ENCODE data around the gene PPP1R1B.

The PPP1R1B gene

GRCh38 chr17:39602533-39603303 is 24.0 kb upstream of the PPP1R1B start:
- ChIA-PET POLR2A (no interaction called here), CTCF (interaction anchor here (6.4 kb wide), 1 partner anchor 18 kb away, joined by 71 read pairs; no protein-coding TSS in a partner anchor)
- no peak for DNase-seq (ENCODE audit: low read depth, low spot score)
- no peak overlapping the region for H3K4me3 ChIP-seq (ENCODE audit: low read depth, low read length)
- TF ChIP-seq CTCF (IDR thresholded peaks at IDR 0.05; ENCODE audit: insufficient read depth, low read length, missing control alignments) = no peak

GRCh38 chr17:39603304-39604016 is 23.3 kb upstream of the PPP1R1B start:
- POLR2A ChIA-PET = no interaction called here

GRCh38 chr17:39604911-39605491 is 21.8 kb upstream of the PPP1R1B start:
- DNase-seq (ENCODE audit: low read depth, low spot score) = no peak
- H3K4me3 ChIP-seq (ENCODE audit: low read depth, low read length) = no peak overlapping the region
- CTCF ChIA-PET = interaction anchor here (1.4 to 6.4 kb wide), 2 partner anchors 16 to 34 kb away, joined by 3 to 71 read pairs; no protein-coding TSS in a partner anchor
- POLR2A ChIA-PET = no interaction called here
- no peak for TF ChIP-seq CTCF (IDR thresholded peaks at IDR 0.05; ENCODE audit: insufficient read depth, low read length, missing control alignments)

More at GRCh38 chr17:39603304-39604016, 23.3 kb upstream of the PPP1R1B start:
- H3K4me3 ChIP-seq (ENCODE audit: low read depth, low read length) = no peak overlapping the region
- DNase-seq (ENCODE audit: low read depth, low spot score) = no peak
- no peak for TF ChIP-seq CTCF (IDR thresholded peaks at IDR 0.05; ENCODE audit: insufficient read depth, low read length, missing control alignments)
- CTCF ChIA-PET = interaction anchor here (6.4 kb wide), 1 partner anchor 18 kb away, joined by 71 read pairs; no protein-coding TSS in a partner anchor

- no peak overlapping the region for H3K4me3 ChIP-seq (ENCODE audit: low read depth, low read length)
- no peak for DNase-seq (ENCODE audit: low read depth, low spot score)
- ChIA-PET CTCF (interaction anchor here (1.0 to 6.4 kb wide), 3 partner anchors 15 to 58 kb away, joined by 3 to 71 read pairs (median 3); no protein-coding TSS in a partner anchor), POLR2A (no interaction called here)
- no peak for TF ChIP-seq CTCF (IDR thresholded peaks at IDR 0.05; ENCODE audit: insufficient read depth, low read length, missing control alignments)
These were observed 21.0 kb upstream of the PPP1R1B start for GRCh38 chr17:39605492-39606433.

- CTCF ChIA-PET = interaction anchor here (1.0 to 6.4 kb wide), 2 partner anchors 15 to 59 kb away, joined by 3 to 71 read pairs; no protein-coding TSS in a partner anchor
These were observed 20.2 kb upstream of the PPP1R1B start for GRCh38 chr17:39606434-39607056.

More at GRCh38 chr17:39606434-39607056, 20.2 kb upstream of the PPP1R1B start:
- no peak for DNase-seq (ENCODE audit: low read depth, low spot score)
- POLR2A ChIA-PET = no interaction called here
- H3K4me3 ChIP-seq (ENCODE audit: low read depth, low read length) = no peak overlapping the region
- TF ChIP-seq CTCF (IDR thresholded peaks at IDR 0.05; ENCODE audit: insufficient read depth, low read length, missing control alignments) = no peak

All from AG04449 (cell line).